Measurements from ENCODE around the gene SHB.

The SHB gene

GRCh38 chr9:38022203-38022895 is 46.7 kb downstream of the SHB start:
- no peak for DNase-seq

GRCh38 chr9:38020151-38021076 is 48.6 kb downstream of the SHB start:
- no peak for DNase-seq

GRCh38 chr9:38019731-38020130 is 49.3 kb downstream of the SHB start:
- no peak for DNase-seq

GRCh38 chr9:38018958-38019602 is 49.9 kb downstream of the SHB start:
- DNase-seq: peak; percentile 48

- DNase-seq: no peak
Measured at GRCh38 chr9:38018241-38018957, 50.6 kb downstream of the SHB start.

GRCh38 chr9:38017885-38018186 is 51.2 kb downstream of the SHB start:
- no peak for DNase-seq

GRCh38 chr9:38017149-38017884 is 51.7 kb downstream of the SHB start:
- DNase-seq: peak; percentile 78

- DNase-seq: no peak
Measured at GRCh38 chr9:38016375-38017135, 52.5 kb downstream of the SHB start.

- no peak for DNase-seq
Measured at GRCh38 chr9:38015906-38016305, 53.1 kb downstream of the SHB start.

GRCh38 chr9:38015266-38015665 is 53.8 kb downstream of the SHB start:
- no peak for DNase-seq

GRCh38 chr9:38012767-38013450 is 56.1 kb downstream of the SHB start:
- no peak for DNase-seq

GRCh38 chr9:38011991-38012390 is 57.0 kb downstream of the SHB start:
- DNase-seq: no peak

GRCh38 chr9:38010918-38011704 is 57.9 kb downstream of the SHB start:
- no peak for DNase-seq

GRCh38 chr9:38009990-38010389 is 59.0 kb downstream of the SHB start:
- no peak for DNase-seq

- DNase-seq: no peak
Measured at GRCh38 chr9:38009035-38009501, 60.0 kb downstream of the SHB start.

- DNase-seq: no peak
Measured at GRCh38 chr9:38008168-38009034, 60.6 kb downstream of the SHB start.

- no peak for DNase-seq
Measured at GRCh38 chr9:38007016-38007415, 62.0 kb downstream of the SHB start.

GRCh38 chr9:38006163-38006562 is 62.9 kb downstream of the SHB start:
- DNase-seq: no peak

Data from right hindlimb (tissue), 1 donor.